NCI-H1930 (cell line): ENCODE measurements around the gene ADAMTS12.
"Not testable (repeated sequence)": the region's sequence is repeated elsewhere in the genome, so short reads cannot be mapped to it uniquely, and the experiment has no call there.

Source experiments
- DNase-seq, 2 experiments: peaks; one replicate each; lab custom pipeline; 2025; lab: John Stamatoyannopoulos, UW

Gene ADAMTS12

GRCh38 chr5:33901156-33901555, 9.4 kb upstream of the ADAMTS12 start:
- DNase-seq, result no peak

DNA sequence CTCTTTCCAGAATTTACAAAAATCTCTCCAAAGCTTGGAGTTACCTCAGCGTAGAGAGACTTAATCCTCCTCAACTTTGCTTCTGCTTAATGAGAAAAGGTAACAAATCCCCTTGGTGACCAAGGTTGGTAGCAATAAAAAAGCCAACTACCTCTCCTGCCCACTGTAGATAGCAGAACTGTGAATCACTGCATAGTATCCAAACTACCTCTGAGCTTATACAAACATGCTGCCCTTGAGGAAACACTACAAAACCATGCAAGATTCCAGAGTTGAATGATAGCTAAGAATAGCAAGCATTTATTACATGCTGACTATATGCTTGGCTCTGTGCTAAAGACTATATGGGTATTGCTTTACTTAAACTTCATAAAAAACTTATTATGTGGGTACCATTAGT, 2.8 kb upstream of the ADAMTS12 start:
- no peak for DNase-seq

GRCh38 chr5:33892620-33893137, 889 bp upstream of the ADAMTS12 start:
- DNase-seq, result no peak

- DNase-seq, result no peak
Observed at GRCh38 chr5:33891446-33891787, 373 bp downstream of the ADAMTS12 start.

DNA sequence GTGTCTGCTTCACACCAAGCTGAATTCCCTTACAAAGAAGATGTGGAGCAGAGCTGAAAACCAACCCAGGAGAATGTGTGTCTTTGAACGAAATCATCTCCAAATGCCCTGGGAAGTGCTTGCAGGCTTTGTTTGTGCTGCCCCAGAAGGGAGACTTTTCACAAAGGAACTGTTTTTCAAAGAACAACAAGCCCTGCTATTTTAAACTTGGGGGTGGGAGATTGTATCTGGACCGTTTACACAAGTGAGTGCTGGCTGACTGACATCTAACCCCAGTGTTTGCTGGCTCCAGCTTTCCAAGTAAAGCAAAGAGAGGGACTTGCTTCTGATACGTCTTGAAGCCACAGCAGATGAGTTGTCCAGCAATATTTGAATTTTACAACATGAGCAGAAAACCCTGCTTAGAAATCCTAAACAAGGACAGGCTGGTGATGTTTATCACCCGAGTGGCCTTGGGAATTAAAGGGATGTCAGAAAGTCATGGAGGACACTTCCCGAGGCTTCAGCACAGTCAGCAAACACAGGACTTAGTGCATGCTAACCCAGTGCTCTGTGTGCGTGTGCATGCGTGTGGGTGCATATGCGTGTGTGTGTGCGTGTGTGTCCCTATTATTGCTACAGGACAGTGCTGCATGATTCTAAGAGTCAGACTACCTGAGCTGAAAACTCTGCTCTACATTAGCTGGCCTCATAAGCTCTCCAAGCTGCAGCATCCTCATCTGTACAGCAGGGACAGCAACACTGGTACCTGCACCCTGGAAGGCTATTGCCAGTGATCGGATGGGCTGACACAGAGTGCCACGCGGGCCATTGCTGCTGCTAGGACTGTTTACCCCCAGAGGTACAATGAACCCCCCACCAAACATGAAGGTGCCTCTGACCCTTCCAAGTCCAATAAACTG, 1.4 kb downstream of the ADAMTS12 start:
- DNase-seq, result no peak

DNA sequence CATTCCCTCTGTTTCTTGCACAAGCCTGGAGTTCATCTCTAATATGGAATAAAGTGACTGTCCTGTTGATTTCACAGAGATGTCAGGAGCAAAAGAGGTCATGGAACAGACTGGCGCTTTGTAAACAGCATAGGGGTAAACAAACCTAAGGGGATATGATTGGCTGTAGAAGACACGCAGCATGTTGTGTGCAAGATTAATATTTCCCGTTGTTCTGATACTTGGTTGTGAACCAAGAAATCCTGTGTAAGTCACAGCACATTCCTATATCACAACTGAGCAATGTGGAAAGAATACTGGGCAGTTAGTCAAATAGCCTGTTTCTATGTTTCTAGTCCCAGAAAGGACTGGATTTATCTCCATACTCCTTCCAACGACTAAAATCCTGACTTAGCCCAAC, 3.2 kb downstream of the ADAMTS12 start:
- no peak for DNase-seq

DNA sequence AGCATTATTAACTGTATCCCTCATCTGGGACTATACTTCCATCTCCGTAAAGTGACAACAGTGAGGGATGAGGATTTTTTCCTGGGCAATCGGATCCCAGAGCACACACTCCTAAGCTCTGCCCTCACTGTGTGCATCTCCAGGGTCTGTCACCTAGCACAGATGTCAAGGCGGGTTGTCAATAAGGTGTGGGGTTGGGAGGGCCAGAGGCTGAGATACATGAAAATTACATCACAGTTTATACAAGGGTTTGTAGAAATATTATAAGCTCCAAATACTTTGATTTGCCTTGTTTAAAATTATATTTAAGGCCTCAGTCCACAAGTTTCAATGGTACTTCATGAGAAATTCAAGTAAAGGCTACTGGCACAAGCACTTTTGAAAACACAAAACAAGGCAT, 4.5 kb downstream of the ADAMTS12 start:
- no peak for DNase-seq

GRCh38 chr5:33886283-33886682, 5.5 kb downstream of the ADAMTS12 start:
- DNase-seq, result no peak

GRCh38 chr5:33885679-33886078, 6.1 kb downstream of the ADAMTS12 start:
- DNase-seq, result no peak

- DNase-seq, result no peak
Observed at GRCh38 chr5:33883482-33883881, 8.3 kb downstream of the ADAMTS12 start.

DNA sequence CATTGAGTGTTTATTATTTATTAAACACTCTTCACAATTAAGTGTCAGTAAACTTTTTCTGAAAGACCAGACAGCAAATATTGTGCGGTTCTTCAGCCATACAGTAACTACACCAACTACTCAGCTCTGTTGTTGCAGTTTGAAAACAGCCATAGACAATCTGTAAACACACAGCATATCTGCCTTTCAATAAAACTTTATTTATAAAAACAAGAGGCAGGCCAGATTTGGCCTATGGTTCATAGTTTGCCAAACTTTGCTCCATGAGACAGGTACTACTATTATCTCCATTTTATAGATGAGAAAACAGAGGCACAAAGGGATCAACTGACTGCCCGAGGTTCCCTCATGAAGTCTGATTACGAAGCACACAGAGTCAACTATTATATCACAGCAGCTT, 11.5 kb downstream of the ADAMTS12 start:
- DNase-seq, result no peak

- DNase-seq, result no peak
Observed at GRCh38 chr5:33877449-33877848, 14.3 kb downstream of the ADAMTS12 start.

GRCh38 chr5:33867241-33867640, 24.5 kb downstream of the ADAMTS12 start:
- no peak for DNase-seq

DNA sequence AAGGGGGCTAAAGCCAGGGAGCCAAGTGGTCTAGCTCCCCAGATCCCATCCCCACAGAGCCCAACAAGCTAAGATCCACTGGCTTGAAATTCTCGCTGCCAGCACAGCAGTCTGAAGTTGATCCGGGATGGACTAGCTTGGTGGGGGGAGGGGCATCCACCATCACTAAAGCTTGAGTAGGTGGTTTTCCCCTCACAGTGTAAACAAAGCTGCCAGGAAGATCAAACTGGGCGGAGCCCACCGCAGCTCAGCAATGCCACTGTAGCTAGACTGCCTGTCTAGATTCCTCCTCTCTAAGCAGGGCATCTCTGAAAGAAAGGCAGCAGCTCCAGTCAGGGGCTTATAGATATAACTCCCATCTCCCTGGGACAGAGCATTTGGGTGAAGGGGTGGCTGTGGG, 32.6 kb downstream of the ADAMTS12 start:
- DNase-seq, result not testable (repeated sequence)

DNA sequence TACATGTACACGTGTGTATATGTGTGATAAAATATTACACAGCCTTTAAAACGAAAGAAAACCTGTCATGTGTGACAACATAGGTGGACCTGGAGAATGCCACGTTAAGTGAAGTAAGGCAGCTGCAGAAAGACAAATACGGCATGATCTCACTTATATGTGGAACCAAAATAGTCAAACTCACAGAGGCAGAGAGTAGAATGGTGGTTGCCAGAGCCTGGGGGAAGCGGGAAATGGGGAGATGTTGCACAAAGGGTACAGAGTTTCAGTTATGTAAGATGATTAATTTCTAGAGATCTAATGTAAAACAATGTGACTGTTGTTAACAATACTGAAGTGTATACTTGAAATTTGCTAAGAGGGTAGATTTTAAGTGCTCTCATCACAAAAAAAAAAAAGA, 34.8 kb downstream of the ADAMTS12 start:
- DNase-seq, result no peak

DNA sequence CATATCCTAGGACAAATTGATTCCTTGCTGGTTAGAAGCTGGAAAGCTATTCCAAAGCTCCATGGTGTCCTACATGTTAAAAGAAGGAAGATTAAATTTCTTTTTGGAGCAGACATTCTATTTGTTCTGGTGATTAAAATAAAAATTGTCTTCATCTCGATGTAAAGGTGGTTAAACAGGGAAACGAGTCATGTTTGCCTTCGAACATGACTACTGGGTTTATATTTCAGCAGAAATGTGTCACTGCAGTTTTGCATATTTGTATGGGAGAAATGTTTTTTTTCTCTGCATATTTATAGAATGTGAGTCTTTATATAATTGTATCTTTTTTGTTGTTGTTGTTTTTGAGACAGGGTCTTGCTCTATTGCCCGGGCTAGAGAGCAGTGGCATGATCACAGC, 36.4 kb downstream of the ADAMTS12 start:
- no peak for DNase-seq

DNA sequence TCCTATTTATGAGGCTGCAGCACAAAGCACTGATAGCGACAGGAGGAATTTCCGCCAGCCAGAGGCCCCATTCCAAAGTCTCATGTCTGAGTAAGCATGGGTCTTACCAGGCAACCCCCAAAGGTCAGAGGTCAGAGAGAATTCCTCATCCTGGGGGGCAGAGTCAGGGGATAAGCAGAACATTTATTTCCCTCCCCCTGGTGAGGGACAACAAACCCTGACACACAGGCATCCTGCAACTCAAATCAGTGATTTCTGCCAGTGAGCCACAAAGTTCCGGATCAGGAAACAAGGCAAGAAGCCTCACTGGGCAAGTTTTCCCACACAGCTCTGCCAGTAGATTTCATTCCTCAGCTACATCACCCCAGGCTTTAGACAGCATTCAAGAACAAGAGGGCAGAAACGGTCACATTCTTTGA, 37.0 kb downstream of the ADAMTS12 start:
- no peak for DNase-seq

- DNase-seq, result no peak
Observed at GRCh38 chr5:33852837-33853236, 39.0 kb downstream of the ADAMTS12 start.

GRCh38 chr5:33852319-33852718, 39.5 kb downstream of the ADAMTS12 start:
- no peak for DNase-seq

- no peak for DNase-seq
Observed at GRCh38 chr5:33850100-33850594, 41.6 kb downstream of the ADAMTS12 start.

GRCh38 chr5:33848554-33848953, 43.2 kb downstream of the ADAMTS12 start:
- DNase-seq, result no peak

- DNase-seq, result no peak
Observed at GRCh38 chr5:33846851-33847250, 44.9 kb downstream of the ADAMTS12 start.

DNA sequence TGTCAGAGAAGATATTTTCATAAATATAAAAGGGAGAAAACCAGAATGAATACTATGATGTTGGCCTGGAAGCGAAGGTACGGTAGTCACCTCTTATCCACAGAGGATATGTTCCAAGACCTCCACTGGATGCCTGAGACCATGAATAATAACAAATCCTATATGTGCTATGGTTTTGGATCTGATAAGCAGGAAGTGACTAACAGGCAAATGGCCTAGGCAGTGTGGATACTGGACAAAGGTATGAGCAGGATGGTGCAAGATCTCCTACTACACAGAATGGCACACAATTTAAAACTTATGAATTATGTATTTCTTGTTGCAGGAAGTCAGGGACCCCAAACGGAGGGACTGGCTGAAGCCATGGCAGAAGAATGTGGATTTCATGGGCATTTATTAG, 48.2 kb downstream of the ADAMTS12 start:
- DNase-seq, result no peak

- DNase-seq, result no peak
Observed at GRCh38 chr5:33842456-33842855, 49.3 kb downstream of the ADAMTS12 start.
